Frontal cortex (tissue), 4 donors: Measurements from ENCODE around the gene TTLL9. TPM values are rescaled to one million over a fixed set of nuclear protein-coding genes. Genes with fewer than 3 reads are reported as not detected.

ENCODE experiments used
- DNase-seq, 2 donors: peaks; one replicate each; pipeline ENCODE4 v3.0.0; 2012; ENCODE audit warnings: low spot score in 2 of 2
- FAIRE-seq: peaks from 2 replicates; lab custom pipeline; 2012; peaks lifted over from hg19 to GRCh38; lab: Jason Lieb, UNC
- total RNA-seq: library from RNA; depleted of rRNA; stranded (reverse); fragments of >200 nt; gene quantifications from one replicate; pipeline ENCODE4 v1.2.3, GENCODE V29; 2014
- donor health status: control.
- donor health status: control.
- donor health status: control.

Gene TTLL9
- total RNA-seq, 1 donor from 2014 or later: 1.2 TPM

DNA sequence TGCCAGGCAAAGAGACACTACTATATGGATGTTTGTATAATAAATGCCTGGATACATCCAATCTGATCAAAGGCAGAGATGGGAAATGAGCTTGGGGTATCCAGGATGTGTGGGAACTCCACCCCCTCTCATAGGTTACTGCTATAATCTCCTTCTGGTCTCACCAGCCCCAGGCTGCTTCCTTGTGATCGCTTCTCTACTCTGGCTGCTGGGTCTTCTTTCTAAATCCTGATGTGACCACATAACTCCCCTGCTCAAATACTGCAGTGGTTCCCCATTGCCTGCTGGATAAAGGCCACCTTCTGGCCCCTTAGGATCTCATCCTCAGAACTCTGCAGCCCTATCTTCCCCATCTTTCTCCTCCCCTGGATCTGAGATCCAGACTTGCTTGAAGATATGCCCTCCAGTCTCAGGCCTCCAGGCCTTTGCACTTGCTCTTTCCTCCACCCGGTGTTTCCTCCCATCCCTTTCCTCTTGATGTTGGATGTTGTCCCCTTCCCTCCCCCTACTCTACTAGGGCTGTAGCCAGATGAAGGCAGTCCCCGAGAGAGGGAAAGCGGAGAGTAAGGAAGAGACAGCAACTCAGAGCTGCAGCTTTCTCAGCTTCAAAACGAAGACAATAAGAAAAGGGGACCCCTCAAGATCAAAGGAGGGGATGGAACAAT, 96.7 kb downstream of the TTLL9 start:
- no peak for FAIRE-seq
- no peak for DNase-seq

DNA sequence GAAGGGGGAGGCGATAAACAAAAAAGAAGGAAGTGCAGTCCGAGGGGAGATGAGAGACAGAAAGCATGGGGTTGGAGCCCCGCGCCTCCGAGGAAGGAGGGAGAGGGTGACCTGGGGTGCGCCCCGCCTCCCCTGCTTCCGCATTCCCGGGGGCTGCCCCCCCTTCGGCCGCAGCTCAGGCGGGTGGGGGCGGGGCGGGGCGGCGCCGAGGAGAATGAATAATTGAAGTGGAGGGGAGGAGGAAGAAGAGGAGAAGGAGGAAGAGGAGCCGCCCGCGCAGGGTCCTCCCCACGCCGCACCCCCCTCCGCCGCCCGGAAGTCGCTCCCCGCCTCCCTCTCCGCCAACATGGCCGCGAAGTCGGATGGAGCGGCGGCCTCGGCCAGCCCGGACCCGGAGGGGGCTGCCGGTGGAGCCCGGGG, 97.4 kb downstream of the TTLL9 start, which contains the start of gene XKR7:
Gene XKR7 (plus strand): TSS at position 322 of the 420 bp plus-strand sequence. CDS start 25 bp downstream, at position 347.
- FAIRE-seq (no peak), DNase-seq (peak; percentile 49 to 55)

DNA sequence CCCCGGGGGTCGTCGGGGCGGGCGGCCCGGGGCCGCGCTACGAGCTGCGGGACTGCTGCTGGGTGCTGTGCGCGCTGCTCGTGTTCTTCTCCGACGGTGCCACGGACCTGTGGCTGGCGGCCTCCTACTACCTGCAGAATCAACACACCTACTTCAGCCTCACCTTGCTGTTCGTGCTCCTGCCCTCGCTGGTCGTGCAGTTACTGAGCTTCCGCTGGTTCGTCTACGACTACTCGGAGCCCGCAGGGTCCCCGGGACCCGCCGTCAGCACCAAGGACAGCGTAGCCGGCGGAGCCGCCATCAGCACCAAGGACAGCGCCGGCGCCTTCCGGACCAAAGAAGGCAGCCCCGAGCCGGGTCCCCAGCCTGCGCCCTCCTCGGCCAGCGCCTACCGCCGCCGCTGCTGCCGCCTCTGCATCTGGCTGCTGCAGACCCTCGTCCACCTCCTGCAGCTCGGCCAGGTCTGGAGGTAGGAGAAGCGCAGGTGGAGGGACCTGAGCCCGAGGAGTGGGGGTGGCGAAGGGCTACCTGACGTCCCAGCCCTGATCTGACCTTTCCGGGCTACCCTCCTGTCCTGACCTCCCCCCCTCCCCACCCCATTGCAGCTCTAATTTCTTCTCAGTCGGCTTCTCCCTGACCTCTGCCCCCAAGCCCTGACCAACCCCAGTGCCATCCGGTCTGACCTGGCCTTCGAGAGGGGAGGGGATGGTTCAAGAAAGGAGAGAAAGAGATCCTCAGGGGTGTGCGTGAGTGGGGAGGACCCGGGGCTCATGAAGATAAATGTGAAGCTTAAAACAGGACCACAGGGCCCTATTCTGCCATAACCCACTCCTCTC, 98.1 kb downstream of the TTLL9 start:
- DNase-seq (peak; percentile 90 to 91), FAIRE-seq (no peak)

DNA sequence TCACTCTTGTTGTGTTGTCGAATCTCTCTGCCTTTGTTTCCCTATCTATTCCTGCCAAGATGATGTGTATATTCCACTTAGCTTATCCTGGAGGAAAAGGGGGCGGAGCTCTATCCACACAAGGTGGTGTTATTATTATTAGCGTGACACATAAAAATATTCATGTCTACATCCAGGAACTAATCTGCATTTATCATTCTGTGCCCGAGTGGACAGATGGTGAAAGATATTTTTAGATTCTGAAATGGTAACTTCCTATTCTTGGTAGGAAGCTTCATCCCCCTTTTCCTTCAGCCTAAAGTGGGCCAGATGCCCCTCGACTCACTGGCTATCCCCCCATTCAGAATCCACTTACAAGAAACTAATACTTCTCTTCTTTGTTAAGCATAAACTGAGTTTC, 99.6 kb downstream of the TTLL9 start:
- FAIRE-seq: no peak
- no peak for DNase-seq

DNA sequence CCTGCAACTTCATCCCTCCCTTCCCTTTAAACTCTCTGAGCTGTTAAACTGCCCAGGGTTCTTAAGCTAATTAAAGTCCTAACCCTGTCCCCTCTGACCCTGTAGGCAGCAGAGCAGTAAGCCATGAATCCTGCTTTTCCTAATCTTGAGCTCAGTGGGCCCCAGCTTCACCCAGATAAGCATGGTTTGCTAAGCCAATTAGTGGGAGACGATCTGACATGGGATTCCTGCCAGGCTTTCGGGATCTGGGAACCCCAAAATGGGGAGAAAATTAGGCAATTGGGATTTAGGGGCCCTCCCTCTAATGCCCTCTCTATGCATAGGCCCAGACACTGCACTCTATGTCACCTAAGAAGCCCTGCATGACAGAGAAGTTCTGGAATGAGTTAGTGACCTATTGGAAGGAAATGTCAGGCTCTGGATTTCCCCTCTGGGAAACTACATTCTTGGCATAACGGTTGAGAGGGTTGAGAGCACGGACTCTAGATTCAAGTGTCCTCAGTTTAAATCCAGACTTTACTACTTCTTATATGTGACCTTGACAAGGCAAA, 102.1 kb downstream of the TTLL9 start:
- no peak for FAIRE-seq
- DNase-seq: no peak

DNA sequence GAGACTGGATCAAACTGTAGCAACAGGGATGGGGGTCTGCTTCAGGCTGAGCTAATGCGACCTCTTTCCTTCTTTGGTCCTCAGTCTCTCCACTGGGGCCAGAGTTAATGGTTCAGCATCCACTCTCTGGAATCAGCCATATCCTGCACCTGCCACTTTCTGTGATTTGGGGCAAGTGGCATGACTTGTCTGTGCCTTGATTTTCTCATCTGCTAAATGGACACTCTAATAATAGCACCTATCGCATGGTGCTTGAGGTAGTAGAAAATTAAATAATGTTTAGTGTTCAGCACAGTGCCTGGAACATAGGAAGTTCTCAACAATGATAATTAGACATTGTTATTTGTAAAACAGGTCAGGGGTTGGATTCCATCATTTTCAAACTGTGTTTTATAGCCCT, 103.9 kb downstream of the TTLL9 start:
- FAIRE-seq: no peak
- DNase-seq: no peak

DNA sequence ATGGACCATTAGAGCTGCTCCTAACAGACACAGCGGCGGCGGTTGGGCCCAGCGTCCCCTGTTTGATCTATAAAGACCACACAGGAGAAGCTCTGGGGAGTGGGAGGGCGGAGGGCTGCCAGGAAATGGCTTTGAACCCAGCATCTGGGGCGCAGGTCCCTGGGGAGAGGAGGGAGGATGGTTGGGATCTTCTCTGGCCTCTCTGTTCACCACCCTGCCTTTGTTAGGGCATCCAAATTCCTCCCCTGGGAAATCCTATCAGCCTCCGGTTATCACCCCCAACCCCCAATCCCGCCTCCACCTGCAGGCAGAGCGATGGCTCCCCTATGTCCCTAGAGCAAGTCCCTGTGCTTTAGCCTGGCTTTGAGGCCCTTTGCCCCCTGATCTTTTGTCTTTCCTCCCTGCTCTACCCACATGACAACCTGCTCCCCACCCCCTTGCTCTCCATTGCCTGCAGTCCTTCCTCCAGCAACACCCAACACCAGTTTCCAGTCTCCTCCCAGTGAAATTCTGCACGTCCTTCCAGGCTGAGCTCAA, 104.6 kb downstream of the TTLL9 start:
- FAIRE-seq: no peak
- DNase-seq: no peak

DNA sequence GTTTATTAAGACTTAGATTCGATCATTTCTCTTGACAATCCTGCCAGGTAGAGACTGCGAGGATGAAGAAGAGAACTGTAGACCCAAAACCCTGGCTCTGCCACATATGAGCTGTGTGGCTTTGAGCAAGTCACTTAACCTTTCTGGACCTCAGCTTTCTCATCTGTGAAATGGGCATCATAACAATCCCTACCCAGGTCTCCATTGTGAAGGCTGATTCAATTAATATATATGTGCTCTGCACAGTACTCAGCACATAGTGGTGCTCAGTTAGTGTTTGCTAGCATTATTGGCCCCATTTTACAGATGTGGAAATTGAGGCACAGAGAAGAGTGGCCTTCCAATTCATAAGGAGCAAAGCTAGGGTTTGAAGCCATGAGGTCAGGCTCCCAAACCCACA, 105.4 kb downstream of the TTLL9 start:
- DNase-seq (no peak), FAIRE-seq (no peak)

DNA sequence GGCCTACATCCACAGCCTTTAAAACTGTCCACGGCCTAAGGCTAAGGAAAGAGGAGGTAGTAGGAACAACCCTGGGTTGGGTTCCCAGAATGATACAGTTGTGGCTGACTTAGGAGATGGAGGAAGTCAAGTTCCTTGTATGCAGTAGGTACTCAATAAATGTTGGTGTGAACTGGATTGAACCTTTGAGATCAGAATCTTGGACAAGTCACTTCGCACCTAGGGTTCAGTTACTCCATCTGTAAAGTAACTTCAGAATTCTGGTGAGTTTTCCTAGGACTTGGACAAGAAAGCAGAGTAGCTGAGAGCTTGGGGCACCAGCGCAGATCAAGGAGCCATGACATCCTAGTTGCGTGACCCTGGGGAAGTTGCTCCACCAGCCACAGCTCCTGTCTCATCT, 106.6 kb downstream of the TTLL9 start:
- FAIRE-seq (no peak), DNase-seq (no peak)

DNA sequence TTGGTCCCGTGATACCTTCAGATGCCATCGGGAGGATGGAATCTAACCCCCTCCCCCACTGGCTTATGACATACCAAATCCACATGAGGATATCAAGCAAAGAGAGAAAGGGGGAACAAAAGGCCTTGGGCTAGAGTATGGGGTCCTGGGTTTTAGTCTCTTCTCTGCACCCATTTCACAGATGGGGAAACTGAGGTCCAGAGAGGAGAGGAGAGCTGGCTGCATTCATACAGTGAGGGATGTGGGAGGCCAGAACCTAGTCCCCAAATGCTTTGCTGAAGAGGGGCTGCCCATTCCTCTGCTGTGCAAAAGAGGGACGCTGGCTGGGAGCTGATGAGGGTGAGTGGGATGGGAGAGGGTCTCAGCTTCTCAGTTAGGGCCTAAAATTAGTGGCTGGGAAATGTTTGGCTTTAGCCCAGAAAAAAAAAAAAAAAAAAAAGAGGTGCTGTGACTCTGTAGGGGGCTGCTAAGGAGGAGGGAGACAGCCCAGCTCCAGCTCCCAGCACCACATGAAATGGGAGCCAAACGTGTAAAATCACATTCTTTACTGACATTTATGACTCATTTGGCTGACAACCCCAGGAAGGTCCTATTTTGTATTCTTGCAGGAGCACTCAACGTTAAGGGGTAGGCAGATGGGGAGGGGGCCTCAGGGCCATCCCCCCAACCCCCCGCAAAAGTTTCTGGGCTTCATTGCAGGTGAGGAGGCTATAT, 109.4 kb downstream of the TTLL9 start:
- FAIRE-seq: no peak

DNA sequence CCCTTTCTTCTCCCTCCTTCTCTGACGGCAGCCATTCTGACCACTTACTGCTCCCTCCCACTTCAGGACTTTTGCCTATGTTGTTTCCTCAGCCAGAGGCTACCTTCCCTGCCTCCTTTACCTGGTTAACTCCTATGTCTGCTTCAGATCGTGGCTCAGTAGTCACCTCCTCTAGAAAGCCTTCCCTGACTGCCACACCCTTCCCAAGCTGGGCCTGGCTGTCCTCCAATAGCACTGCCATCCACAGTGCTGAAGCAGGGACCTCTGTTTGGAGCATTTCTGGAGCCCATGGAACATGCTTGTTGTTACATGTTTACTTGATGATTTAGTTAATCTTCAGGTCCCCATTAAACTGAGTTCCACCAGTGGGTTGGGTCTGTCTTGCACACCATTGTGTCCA, 111.3 kb downstream of the TTLL9 start:
- FAIRE-seq (no peak), DNase-seq (no peak)

More for the DNA sequence above, 109.4 kb downstream of the TTLL9 start:
- no peak for DNase-seq

DNA sequence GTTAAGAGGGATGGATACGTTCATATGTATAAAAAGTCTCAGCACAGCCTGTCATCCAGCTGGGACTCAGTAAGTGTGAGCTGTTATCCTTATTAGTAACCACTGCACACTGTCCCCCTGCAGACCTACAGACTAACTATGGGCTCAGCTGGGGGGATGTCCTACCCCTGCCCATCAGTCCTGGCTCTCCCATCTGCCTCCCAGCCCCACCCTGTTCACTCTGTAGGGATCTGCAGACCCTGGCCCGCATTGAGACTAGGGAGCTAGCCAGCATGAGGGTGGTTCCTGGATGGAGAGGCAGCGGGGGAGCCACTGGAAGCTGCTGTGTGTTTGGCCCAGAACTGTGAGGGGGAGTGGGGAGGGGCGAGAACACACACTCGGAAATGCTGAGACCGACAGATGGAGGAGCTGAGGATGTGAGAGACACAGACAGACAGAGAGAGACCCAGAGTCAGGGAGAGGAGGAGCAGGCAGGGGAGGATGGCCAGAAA, 114.6 kb downstream of the TTLL9 start:
- FAIRE-seq: no peak
- DNase-seq: no peak

DNA sequence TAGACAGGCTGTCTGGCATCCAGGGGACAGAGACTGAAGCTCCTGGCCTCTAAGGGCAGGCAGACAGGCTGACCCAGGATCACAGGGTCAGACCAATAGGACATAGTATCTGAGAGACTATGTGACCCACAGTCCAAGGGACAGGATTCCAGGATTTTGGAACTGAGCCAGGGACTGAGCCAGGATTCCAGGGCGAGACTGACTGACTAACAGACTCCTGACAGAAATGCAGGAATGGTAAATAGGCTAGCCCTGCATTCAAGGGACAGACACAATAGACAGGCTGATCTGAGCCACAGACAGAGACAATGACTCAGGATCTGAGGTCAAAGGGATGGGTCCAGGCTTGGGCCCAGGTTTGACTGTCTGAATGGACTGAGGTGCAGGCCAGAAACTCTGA, 117.3 kb downstream of the TTLL9 start:
- no peak for FAIRE-seq
- no peak for DNase-seq

DNA sequence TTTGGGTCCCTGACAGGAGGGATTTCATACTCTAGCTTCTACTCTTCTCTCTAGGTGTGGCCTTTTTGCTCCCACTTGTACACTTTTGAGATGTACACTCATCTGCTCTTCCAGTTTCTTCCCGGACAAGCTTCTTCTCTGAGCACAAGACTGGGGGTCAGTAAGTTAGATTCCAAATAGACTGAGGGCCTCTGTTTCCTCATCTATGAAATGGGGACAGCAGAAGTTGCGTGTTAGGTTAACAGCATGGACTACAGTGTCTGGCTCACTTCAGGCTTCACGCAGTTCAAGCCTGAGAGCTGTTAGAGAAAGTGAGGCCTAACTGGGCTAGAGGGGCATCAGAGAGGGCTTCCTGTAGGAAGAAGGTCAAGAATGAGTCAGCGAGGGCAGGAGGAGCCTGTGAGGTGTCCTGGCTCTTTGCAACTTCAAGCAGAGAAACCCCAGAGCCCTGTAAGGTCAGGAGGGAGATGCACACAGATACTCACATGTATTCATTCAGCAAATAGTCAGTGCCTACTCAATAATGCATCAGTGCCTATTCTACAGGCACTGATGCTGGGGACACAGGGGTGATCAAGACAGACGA, 118.1 kb downstream of the TTLL9 start:
- DNase-seq: no peak
- no peak for FAIRE-seq

DNA sequence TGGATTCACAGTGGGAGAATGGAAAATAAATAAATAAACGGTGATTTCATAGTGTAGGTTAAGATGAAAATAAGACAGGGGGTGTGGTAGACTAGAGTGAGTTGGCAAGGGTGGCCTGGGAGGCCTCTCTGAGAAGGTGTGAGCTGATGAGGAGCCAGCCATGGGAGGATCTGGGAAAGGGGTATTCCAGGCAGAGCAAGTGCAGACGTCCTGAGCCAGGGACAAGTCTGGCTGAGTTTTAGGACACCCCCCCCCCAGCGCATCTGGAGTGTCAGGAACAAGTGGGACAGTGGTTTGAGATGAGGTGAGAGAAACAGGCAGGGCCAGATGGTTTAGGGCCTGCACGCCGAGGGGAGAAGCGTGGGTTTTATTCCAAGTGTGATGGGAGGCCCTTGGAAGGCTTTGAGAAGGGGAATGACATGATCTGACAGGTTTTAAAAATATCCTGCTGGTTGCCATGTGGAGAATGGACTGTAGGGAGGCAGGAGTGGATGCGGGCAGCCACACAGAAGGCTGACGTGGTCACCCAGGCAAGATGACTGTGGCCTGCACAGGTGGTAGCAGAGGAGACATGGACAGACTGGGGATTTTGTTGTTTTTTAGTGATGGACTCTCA, 118.7 kb downstream of the TTLL9 start:
- FAIRE-seq (no peak), DNase-seq (no peak)

DNA sequence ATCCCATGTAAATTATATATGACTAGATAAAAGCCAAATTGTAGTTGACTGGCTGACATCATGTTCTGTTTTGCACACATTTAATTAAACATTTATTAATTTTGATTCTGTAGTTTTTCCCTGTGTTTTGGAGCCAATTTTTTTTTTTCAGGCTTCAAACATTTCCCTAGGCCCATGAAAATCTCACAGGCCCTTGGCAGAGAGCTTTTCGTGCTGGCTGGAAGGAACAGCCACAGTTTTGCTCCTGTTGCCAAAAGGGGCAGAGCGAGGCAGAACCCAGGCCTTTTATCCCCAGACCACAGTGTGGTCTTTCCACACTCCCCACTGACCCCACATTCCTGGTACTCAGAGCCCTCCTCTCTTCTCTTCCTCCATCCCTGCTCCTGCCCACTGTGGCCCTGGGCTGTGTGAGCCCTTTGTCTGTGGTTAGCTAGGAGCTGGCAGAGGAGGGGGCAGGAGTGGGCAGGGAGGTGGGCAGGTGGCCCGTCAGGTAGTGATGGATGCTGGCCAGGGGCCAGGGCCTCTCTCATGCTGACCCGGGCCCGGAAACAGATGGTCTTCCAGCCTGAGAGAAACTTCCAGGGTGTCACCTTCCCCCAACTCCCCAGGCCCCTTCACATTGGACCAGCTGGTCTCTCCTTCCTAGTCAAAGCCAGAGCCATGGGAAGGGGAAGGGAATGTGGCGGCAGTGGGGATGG, 120.4 kb downstream of the TTLL9 start:
- DNase-seq: no peak
- no peak for FAIRE-seq

DNA sequence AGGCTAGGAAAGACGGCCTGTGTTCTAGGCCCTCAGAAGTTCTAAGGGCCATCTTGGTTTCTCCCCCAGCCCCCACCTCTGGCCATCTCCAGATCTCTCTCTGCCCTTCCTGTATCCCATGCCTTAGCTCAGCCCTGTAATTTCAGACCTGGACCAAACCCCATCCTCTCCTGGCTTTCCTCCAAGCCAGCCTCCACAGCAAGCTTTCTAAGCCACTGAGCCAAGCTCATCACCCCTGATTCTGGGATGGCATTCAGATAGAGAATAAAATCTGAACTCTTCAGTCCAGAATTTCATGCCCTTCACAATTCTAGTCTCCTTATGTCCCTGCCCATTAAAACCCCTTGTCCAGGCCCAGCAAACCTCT, 120.9 kb downstream of the TTLL9 start:
- no peak for FAIRE-seq
- no peak for DNase-seq

DNA sequence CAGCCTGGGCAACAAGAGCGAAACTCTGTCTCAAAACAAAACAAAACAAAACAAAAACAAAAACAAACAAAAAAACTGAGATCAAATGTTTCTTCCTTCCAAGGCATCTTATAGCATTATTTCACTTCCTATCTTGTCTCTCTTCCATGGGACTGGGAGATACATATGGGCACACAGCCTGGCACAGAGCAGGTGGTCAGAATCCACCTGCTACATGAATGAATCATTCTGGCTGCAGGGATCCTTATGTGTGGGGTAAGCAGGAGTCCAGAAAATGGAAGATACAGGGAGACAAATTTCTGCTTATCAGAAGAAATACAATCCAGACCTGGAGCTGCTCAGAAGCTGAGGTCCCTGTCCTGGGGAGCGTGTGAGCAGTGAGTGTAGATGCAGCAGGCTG, 121.7 kb downstream of the TTLL9 start:
- FAIRE-seq: no peak
- no peak for DNase-seq
